Measurements from ENCODE around the gene TTLL5. TPM values are rescaled to one million over a fixed set of nuclear protein-coding genes. Genes with fewer than 3 reads are reported as not detected.

TTLL5 gene
- polyA plus RNA-seq, 3 donors, result 4.2 to 7.2 (median 4.7) TPM

DNA sequence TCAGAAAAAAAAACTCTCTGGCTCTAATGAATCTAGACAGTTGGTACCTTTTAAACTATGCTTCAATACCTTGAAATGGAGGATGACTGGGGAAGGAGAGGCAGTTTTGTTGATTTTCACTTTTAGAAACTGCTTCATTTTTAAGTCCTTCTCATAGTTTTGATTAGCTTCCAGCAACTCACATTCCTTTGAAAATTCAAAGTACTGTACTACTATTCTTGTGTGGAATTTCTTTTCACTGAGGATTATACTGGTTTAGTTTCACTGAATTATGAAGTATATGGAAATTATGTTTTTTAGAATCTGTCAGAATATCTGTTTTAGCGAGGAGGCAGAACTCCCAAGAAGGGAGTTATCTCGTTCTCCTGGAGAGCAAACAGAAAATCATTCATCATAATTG, 204.5 kb downstream of the TTLL5 start:
- no CpG with 5 or more reads among the region's 2 CpGs for WGBS (ENCODE audit: insufficient coverage)
- no peak overlapping the region for H3K27ac Mint-ChIP-seq
- Histone ChIP-seq H4K20me1 (ENCODE audit: insufficient read depth, low read length) (no peaks in the 10 kb centered on the region), H3K4me1 (ENCODE audit: control insufficient read depth in 1 of 2, insufficient read depth in 2 of 2, low read length in 2 of 2) (no peaks in the 10 kb centered on the region), H3K27ac (ENCODE audit: low read depth in 1 of 2, low read length in 2 of 2) (no peak overlapping the region), H3K9ac (ENCODE audit: insufficient read depth, low read length, poor library complexity, severe bottlenecking) (no peak overlapping the region), H3K27me3 (ENCODE audit: control insufficient read depth in 2 of 2, insufficient read depth in 2 of 2, low read length in 2 of 2) (no peaks in the 10 kb centered on the region), H3K4me3 (replicated peaks in 1 of 3; ENCODE audit: low read depth in 2 of 3, low read length in 3 of 3) (no peak overlapping the region), H3K4me2 (replicated peaks; ENCODE audit: extremely low read depth, low read length, poor library complexity, severe bottlenecking) (no peak overlapping the region), H3K79me2 (ENCODE audit: insufficient read depth, low read length) (no peaks in the 10 kb centered on the region), H2AFZ (ENCODE audit: insufficient read depth, low read depth, low read length, poor library complexity, severe bottlenecking) (no peak overlapping the region), H3K36me3 (replicated peaks in 1 of 2; ENCODE audit: control insufficient read depth in 1 of 2, insufficient read depth in 2 of 2, low read length in 2 of 2) (no peaks in the 10 kb centered on the region), H3K9me3 (replicated peaks in 1 of 2; ENCODE audit: control insufficient read depth in 1 of 2, insufficient read depth in 1 of 2, low read length in 2 of 2) (no peaks in the 10 kb centered on the region)
- TF ChIP-seq, protein P1, sequence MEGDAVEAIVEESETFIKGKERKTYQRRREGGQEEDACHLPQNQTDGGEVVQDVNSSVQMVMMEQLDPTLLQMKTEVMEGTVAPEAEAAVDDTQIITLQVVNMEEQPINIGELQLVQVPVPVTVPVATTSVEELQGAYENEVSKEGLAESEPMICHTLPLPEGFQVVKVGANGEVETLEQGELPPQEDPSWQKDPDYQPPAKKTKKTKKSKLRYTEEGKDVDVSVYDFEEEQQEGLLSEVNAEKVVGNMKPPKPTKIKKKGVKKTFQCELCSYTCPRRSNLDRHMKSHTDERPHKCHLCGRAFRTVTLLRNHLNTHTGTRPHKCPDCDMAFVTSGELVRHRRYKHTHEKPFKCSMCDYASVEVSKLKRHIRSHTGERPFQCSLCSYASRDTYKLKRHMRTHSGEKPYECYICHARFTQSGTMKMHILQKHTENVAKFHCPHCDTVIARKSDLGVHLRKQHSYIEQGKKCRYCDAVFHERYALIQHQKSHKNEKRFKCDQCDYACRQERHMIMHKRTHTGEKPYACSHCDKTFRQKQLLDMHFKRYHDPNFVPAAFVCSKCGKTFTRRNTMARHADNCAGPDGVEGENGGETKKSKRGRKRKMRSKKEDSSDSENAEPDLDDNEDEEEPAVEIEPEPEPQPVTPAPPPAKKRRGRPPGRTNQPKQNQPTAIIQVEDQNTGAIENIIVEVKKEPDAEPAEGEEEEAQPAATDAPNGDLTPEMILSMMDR (IDR thresholded peaks at IDR 0.05), result no peak
- intact Hi-C loops (cut with micrococcal nuclease), result no loop called here
- no peaks in the 10 kb centered on the region for H3K9me3 Mint-ChIP-seq
- H3K4me3 Mint-ChIP-seq, result no peak overlapping the region
- no peak for DNase-seq
- peaks cover 0 to 3% (median 0%) of the 10 kb centered on the region in 3 donors for H3K27me3 Mint-ChIP-seq (ENCODE audit: low read depth in 3 of 3)
- H3K36me3 Mint-ChIP-seq, result peaks cover 25 to 34% of the 10 kb centered on the region in 2 donors
- no peaks in the 10 kb centered on the region for H3K4me1 Mint-ChIP-seq

DNA sequence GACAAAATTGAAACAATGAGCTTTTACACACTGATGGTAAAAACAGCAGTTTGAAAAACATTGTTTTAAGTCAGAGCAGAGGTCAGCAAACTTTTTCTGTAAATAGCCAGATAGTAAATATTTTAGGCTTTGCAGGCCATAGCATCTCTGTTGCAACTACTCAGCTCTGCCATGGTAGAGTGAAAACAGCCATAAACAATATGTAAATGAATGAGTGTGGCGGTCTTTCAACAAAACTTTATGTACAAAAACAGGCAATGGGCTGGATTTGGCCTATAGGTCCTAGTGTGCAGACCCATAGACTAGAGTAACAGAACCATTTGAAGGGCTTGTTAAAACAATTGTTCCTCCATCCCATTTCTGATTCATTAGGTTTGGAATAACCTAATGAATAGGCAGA, 205.9 kb downstream of the TTLL5 start:
- H3K4me2 ChIP-seq (replicated peaks; ENCODE audit: extremely low read depth, low read length, poor library complexity, severe bottlenecking), result no peak overlapping the region
- intact Hi-C loops (cut with micrococcal nuclease), result no loop called here

More for the DNA sequence above, 205.9 kb downstream of the TTLL5 start:
- H4K20me1 ChIP-seq (ENCODE audit: insufficient read depth, low read length), result no peaks in the 10 kb centered on the region
- no peak for DNase-seq
- H3K36me3 ChIP-seq (replicated peaks in 1 of 2; ENCODE audit: control insufficient read depth in 1 of 2, insufficient read depth in 2 of 2, low read length in 2 of 2), result no peaks in the 10 kb centered on the region
- Mint-ChIP-seq H3K27me3 (ENCODE audit: low read depth in 3 of 3) (peaks cover 0 to 2% (median 0%) of the 10 kb centered on the region in 3 donors), H3K9me3 (no peaks in the 10 kb centered on the region), H3K4me1 (no peaks in the 10 kb centered on the region), H3K4me3 (no peak overlapping the region), H3K36me3 (peaks cover 28 to 46% of the 10 kb centered on the region in 2 donors), H3K27ac (no peak overlapping the region)
- WGBS (ENCODE audit: insufficient coverage), result no CpG with 5 or more reads among the region's 1 CpG
- H3K9ac ChIP-seq (ENCODE audit: insufficient read depth, low read length, poor library complexity, severe bottlenecking), result no peak overlapping the region
- no peaks in the 10 kb centered on the region for H3K9me3 ChIP-seq (replicated peaks in 1 of 2; ENCODE audit: control insufficient read depth in 1 of 2, insufficient read depth in 1 of 2, low read length in 2 of 2)
- no peak overlapping the region for H3K27ac ChIP-seq (ENCODE audit: low read depth in 1 of 2, low read length in 2 of 2)
- H3K4me1 ChIP-seq (ENCODE audit: control insufficient read depth in 1 of 2, insufficient read depth in 2 of 2, low read length in 2 of 2), result no peaks in the 10 kb centered on the region
- H3K4me3 ChIP-seq (replicated peaks in 1 of 3; ENCODE audit: low read depth in 2 of 3, low read length in 3 of 3), result no peak overlapping the region
- TF ChIP-seq, protein P1 (IDR thresholded peaks at IDR 0.05), result no peak
- H3K27me3 ChIP-seq (ENCODE audit: control insufficient read depth in 2 of 2, insufficient read depth in 2 of 2, low read length in 2 of 2), result no peaks in the 10 kb centered on the region
- H2AFZ ChIP-seq (ENCODE audit: insufficient read depth, low read depth, low read length, poor library complexity, severe bottlenecking), result no peak overlapping the region
- H3K79me2 ChIP-seq (ENCODE audit: insufficient read depth, low read length), result no peaks in the 10 kb centered on the region

Measured in CD14-positive monocyte (primary cell).